Activated CD4-positive, alpha-beta T cell treated with anti-CD3 and anti-CD28 coated beads for 1 hour (primary cell): ENCODE results near the gene GABRE.
"Not testable (repeated sequence)": the region's sequence is repeated elsewhere in the genome, so short reads cannot be mapped to it uniquely, and the experiment has no call there.

Experiments
- DNase-seq: peaks from one replicate; pipeline ENCODE4 v3.0.0-alpha.2; 2020

GABRE gene

DNA sequence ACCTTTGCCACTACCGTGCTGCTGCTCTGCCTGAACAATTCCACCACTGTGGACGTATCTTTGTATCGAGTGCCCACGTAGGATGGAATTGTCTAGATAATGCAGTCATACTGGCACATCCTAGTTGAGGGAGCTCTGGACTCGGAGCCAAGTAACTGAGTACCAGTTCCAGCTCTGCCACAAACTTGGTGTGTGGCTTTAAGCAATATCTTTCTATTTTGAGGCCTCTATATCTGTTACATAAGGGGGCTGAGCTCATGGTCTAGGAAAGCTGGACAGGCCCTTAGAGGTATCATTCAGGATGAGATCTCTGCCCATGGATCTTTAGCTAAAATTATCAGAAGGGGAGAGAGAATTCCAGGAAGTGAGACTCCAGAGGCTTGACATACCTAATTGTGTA, 12.4 kb downstream of the GABRE start:
- DNase-seq, result no peak

DNA sequence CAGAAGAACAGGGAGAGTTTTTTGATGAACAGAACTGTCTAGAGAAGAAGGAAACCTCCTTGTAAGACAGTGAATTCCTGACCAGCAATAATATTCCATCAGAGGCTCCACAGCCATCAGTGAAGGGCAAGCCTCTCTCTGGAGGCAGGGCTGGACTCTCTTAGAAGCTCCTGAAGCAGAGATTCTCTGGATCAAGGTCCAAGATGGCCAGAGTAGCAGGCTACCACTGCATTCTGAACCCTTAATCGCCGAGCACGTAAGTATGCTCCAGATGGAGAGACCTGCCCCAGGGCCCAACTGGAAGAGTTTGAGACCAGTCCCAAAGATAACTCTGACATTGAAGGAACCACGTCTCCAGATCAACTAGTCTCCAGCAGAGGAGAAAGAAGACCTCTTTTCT, 16.4 kb downstream of the GABRE start:
- DNase-seq, result no peak

GRCh38 chrX:151954730-151955129, 19.7 kb downstream of the GABRE start:
- DNase-seq, result no peak

DNA sequence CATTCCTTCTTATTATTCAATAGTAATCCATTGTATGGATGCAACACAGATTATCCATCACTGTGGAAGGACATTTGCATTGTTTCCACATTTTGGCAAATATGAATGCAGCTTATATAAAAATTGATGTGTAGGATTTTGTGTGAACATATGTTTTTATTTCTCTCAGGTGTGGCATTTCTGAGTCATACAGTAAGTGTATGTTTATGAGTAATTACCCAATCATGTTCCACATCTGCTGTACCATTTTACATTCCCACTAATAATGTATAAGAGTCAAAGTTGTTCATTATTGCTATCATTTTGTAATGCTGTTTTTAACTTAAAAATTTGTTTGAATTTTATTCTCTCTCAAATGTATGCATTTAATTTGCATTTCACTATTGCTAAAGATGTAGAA, 36.3 kb downstream of the GABRE start:
- DNase-seq, result no peak

- no peak for DNase-seq
Measured at GRCh38 chrX:151935358-151935757, 39.1 kb downstream of the GABRE start.

DNA sequence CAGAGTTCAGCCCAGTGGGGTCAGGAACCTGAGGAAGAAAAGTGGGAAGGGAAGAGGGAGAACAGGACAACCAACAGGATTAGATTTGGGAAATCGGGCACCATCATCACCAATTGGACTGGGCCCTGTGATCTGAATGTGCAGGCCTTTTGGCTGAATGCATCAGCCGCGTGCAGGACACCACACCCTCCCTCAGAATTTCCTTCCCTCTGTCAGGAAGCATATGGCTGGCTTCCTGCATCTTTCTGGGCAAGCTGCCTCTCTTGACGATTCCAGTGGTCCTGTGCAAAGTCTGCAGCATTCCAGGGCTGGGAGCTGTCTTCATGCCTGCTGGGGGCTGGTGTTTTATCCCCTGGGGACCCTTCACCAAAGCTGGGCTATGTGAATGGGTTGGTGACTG, 45.4 kb downstream of the GABRE start:
- no peak for DNase-seq

DNA sequence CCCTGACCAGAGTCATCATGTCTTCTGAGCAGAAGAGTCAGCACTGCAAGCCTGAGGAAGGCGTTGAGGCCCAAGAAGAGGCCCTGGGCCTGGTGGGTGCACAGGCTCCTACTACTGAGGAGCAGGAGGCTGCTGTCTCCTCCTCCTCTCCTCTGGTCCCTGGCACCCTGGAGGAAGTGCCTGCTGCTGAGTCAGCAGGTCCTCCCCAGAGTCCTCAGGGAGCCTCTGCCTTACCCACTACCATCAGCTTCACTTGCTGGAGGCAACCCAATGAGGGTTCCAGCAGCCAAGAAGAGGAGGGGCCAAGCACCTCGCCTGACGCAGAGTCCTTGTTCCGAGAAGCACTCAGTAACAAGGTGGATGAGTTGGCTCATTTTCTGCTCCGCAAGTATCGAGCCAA, 50.8 kb downstream of the GABRE start:
- no peak for DNase-seq

GRCh38 chrX:151922692-151923091, 51.8 kb downstream of the GABRE start:
- no peak for DNase-seq

- no peak for DNase-seq
Measured at GRCh38 chrX:151921866-151922265, 52.6 kb downstream of the GABRE start.

GRCh38 chrX:151921292-151921691, 53.2 kb downstream of the GABRE start:
- DNase-seq, result no peak

DNA sequence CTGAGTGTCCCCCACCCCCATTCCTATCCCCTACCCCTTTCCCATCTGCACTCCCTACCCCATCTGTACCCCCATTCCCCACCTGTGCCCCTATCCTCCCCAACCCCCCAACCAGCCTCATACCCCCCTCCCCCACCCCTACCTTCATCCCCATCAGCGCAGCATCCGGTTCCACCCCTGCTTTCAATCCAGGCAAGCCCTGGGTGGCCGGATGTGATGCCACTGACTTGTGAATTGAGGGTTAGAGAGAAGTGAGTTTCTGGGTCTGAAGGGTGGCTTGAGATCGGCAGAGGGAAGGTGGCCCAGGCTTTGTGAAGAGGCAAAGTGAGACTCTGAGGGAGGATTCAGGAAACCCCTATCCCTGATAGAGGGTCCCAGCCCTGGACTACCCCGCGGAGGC, 53.9 kb downstream of the GABRE start:
- DNase-seq, result no peak

GRCh38 chrX:151920101-151920500, 54.4 kb downstream of the GABRE start:
- DNase-seq, result no peak

DNA sequence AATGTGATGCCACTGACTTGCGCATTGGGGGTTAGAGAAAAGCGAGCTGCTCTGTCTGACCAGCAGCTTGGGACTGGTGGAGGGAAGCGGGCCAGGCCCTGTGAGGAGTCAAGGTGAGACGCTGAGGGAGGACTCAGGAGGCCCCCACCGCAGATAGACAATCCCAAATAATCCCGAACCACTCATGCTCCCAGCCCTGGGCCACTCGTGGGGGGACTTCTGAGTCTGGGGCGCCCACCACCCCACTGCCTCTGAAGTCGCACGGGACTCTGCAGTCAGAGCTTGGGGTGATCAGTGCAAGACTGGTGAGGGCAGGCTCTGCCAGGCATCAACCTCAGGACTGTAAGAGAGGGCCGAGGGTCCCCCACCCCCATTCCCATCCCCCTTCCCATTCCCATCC, 54.9 kb downstream of the GABRE start:
- no peak for DNase-seq

- DNase-seq, result not testable (repeated sequence)
Measured at GRCh38 chrX:151918736-151919135, 55.7 kb downstream of the GABRE start.

DNA sequence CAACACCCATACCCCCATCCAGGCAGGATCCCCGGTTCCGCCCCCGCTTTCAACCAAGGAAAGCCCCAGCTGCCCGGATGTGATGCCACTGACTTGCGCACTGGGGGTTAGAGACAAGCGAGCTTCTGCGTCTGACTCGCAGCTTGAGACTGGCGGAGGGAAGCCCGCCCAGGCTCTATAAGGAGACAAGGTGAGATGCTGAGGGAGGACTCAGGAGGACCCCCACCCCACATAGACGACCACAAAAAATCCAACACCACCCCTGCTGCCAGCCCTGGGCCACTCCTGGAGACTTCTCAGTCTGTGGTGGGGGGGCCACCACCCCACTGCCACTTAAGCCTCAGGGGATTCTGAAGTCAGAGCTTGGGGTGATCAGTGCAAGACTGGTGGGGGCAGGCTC, 61.7 kb downstream of the GABRE start, which contains the start of gene MAGEA4:
Gene MAGEA4 (plus strand): TSS at position 110 of the 400 bp plus-strand sequence. CDS start 10,776 bp downstream, outside the sequence.
- no peak for DNase-seq

DNA sequence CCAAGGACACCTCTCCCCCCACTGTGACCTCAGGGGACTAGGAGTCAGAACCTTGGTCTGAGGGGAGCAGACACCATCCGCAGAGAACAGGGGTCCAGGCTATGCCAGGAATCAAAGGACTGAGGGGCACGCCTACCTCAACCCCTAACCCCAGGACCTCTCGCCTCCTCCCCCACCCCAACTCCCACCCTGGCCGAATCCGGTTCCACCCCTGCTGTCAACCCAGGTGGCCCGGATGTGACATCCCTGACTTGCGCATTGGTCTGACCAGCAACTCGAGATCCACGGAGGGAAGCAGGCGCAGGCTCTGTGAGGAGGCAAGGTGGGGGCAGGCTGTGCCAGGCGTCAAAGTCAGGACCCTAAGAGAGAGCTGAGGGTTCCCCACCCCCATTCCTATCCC, 62.3 kb downstream of the GABRE start:
- DNase-seq, result no peak

DNA sequence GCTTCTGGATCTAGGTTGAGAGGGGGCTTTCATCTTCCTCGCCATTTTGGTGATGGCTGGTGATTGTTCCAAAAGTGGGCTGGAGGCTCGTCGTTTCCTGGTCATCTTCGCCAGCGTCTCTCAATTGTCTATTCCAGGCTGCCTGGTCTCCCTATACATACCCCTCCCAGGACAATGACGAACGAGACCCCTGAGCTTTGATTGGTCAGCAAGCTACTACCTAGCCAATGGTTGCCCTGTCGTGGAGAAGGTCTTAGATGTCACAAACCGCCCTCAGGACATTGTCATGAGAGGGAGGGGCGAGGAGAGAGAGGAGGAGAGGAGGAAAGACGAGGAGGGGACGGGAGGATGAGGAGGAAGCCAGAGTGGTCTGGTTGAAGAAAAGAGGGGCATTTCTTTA, 69.5 kb downstream of the GABRE start:
- no peak for DNase-seq
